Astrocyte (in vitro differentiated cells and primary cell): ENCODE measurements around the gene C9orf152.

ENCODE experiments used
- CTCF ChIP-seq: IDR thresholded peaks from 2 replicates; pipeline ENCODE4 v1.5.1; 2011; ENCODE audit warnings: low read depth, mild to moderate bottlenecking, inconsistent platforms, low read length, moderate library complexity; ENCODE audit not compliant: insufficient read depth
- EZH2 ChIP-seq: IDR thresholded peaks from 2 replicates; pipeline ENCODE4 v1.6.1; 2012; ENCODE audit warnings: mild to moderate bottlenecking, low read length, inconsistent platforms; ENCODE audit not compliant: insufficient read depth

GRCh38 chr9:110160123-110160522 lies 47.8 kb downstream of the C9orf152 start:
- TF ChIP-seq CTCF, result no peak
- no peak for TF ChIP-seq EZH2
